HepG2 (cell line): ENCODE results near the gene MCM3. TPM values are rescaled to one million over a fixed set of nuclear protein-coding genes. Genes with fewer than 3 reads are reported as not detected.

Source experiments
- BCL6 ChIP-seq: IDR thresholded peaks from 2 replicates; pipeline ENCODE4 v1.6.1; 2016; ENCODE audit warnings: missing genetic modification reagents, missing compliant biosample characterization
- BORCS8-MEF2B ChIP-seq: sonication (generic); formaldehyde crosslinking; IDR thresholded peaks from 2 replicates; pipeline ENCODE4 v1.8.0; 2022; ENCODE audit warnings: mild to moderate bottlenecking, missing genetic modification reagents
- CEBPG ChIP-seq: IDR thresholded peaks from 2 replicates; pipeline ENCODE4 v1.6.1; 2016
- FOXC1 ChIP-seq: sonication (generic); formaldehyde crosslinking; IDR thresholded peaks from 2 replicates; pipeline ENCODE4 v1.8.0; 2022; ENCODE audit warnings: mild to moderate bottlenecking, missing genetic modification reagents, borderline replicate concordance
- FOXP1 ChIP-seq, 2 experiments: fragments of 450-650 bp in 1 of 2; IDR thresholded peaks; 2 replicates each; pipeline ENCODE4 v1.6.1; 2017 to 2018; ENCODE audit warnings: antibody characterized with exemption in 1 of 2
- MTF1 ChIP-seq: sonication (generic); formaldehyde crosslinking; IDR thresholded peaks from 2 replicates; pipeline ENCODE4 v1.5.0; 2020; ENCODE audit warnings: missing genetic modification reagents
- NBN ChIP-seq: fragments of 450-650 bp; conservative IDR thresholded peaks from 2 replicates; pipeline ENCODE4 v1.6.1; 2017
- NFE2L2 ChIP-seq: fragments of 150-350 bp; IDR thresholded peaks from 2 replicates; pipeline ENCODE4 v1.6.1; 2014; ENCODE audit warnings: low read length
- RAD21 ChIP-seq: fragments of 450-650 bp; formaldehyde crosslinking; IDR thresholded peaks from 2 replicates; pipeline ENCODE4 v1.5.0; 2020; ENCODE audit warnings: mild to moderate bottlenecking
- SALL1 ChIP-seq: sonication (generic); formaldehyde crosslinking; IDR thresholded peaks from 2 replicates; pipeline ENCODE4 v1.8.0; 2022; ENCODE audit warnings: mild to moderate bottlenecking, missing genetic modification reagents
- SMC3 ChIP-seq: IDR thresholded peaks from 2 replicates; pipeline ENCODE4 v1.6.1; 2011; ENCODE audit warnings: low read length, improper control_type of control experiment
- SP2 ChIP-seq: sonication (generic); formaldehyde crosslinking; IDR thresholded peaks from 2 replicates; pipeline ENCODE4 v1.5.1; 2020; ENCODE audit warnings: mild to moderate bottlenecking, missing genetic modification reagents
- STAG1 ChIP-seq: sonication (generic); formaldehyde crosslinking; IDR thresholded peaks from 2 replicates; pipeline ENCODE4 v1.4.0; 2020; ENCODE audit warnings: missing genetic modification reagents
- TBX2 ChIP-seq: sonication (generic); formaldehyde crosslinking; IDR thresholded peaks from 2 replicates; pipeline ENCODE4 v1.5.0; 2020; ENCODE audit warnings: missing genetic modification reagents, mild to moderate bottlenecking, borderline replicate concordance
- TEAD3 ChIP-seq: optimal IDR thresholded peaks from 2 replicates; pipeline ENCODE3; 2016; ENCODE audit warnings: borderline replicate concordance
- XRCC5 ChIP-seq: fragments of 200-400 bp; formaldehyde crosslinking; optimal IDR thresholded peaks from 2 replicates; pipeline ENCODE3; 2017; ENCODE audit warnings: mild to moderate bottlenecking, low read length
- ZBTB14 ChIP-seq: sonication (generic); formaldehyde crosslinking; IDR thresholded peaks from 2 replicates; pipeline ENCODE4 v1.4.0; 2020; ENCODE audit warnings: missing genetic modification reagents
- ZMYM4 ChIP-seq: sonication (generic); formaldehyde crosslinking; IDR thresholded peaks from 2 replicates; pipeline ENCODE4 v1.8.1; 2023; ENCODE audit warnings: mild to moderate bottlenecking, missing genetic modification reagents
- ZNF101 ChIP-seq: sonication (generic); formaldehyde crosslinking; IDR thresholded peaks from 2 replicates; pipeline ENCODE4 v1.4.0; 2020; ENCODE audit warnings: mild to moderate bottlenecking, low read depth, missing genetic modification reagents, borderline replicate concordance
- ZNF724P ChIP-seq: sonication (generic); formaldehyde crosslinking; IDR thresholded peaks from 2 replicates; pipeline ENCODE4 v1.8.0; 2022; ENCODE audit warnings: missing genetic modification reagents, borderline replicate concordance
- polyA plus RNA-seq, 8 experiments: library from polyadenylated mRNA; depleted of rRNA in 3 of 8; stranded (reverse) in 7 of 8; unstranded in 1 of 8; fragments of >200 nt; fragmentation: Illumina TruSeq in 4 of 8; extraction: Trizol in 4 of 8; gene quantifications; 2 replicates each; pipeline versions ENCODE4 v1.2.1 to v1.2.3, GENCODE V29; 2011 to 2016; ENCODE audit warnings: low read depth in 4 of 8, missing spikeins in 1 of 8, mixed read lengths in 1 of 8; ENCODE audit not compliant: insufficient read depth in 1 of 8
- total RNA-seq, 5 experiments: library from RNA; depleted of rRNA; stranded (reverse); fragments of >200 nt; fragmentation: Illumina TruSeq; extraction: Trizol; gene quantifications; 2 replicates each; pipeline ENCODE4 v1.2.3, GENCODE V29; 2016; ENCODE audit warnings: low read depth in 1 of 5

MCM3 gene
- total and polyA plus RNA-seq, 2 of the 13 experiments (the other 11 are each of a cell fraction or from before 2014, with no cell fraction given), result 164 to 288 TPM

GRCh38 chr6:52233975-52234823 is 50.3 kb downstream of the MCM3 start (continued):
- TF ChIP-seq ZBTB14 (no peak), CEBPG (CRISPR knock-in tag) (peak; percentile 40), FOXC1 (CRISPR knock-in tag) (peak; percentile 47; the same call in 1 of the 2 replicates), BCL6 (peak; percentile 38; the same call in 1 of the 2 replicates), MTF1 (CRISPR knock-in tag) (no peak), ZNF724P (CRISPR knock-in tag) (no peak), NBN (no peak), TBX2 (CRISPR knock-in tag) (peak; percentile 46; the same call in 1 of the 2 replicates), RAD21 (peak; percentile 70; the same call in 1 of the 2 replicates), NFE2L2 (no peak), SMC3 (peak; percentile 69; the same call in 1 of the 2 replicates), BORCS8-MEF2B (CRISPR knock-in tag) (no peak), XRCC5 (peak; percentile 50), ZNF101 (no peak), SP2 (CRISPR knock-in tag) (no peak), STAG1 (CRISPR knock-in tag) (peak; percentile 85), TEAD3 (peak; percentile 16), SALL1 (CRISPR knock-in tag) (peak; percentile 54), FOXP1 (IDR thresholded peaks at IDR 0.05) (no peak), FOXP1 (CRISPR knock-in tag; IDR thresholded peaks at IDR 0.05) (no peak), ZMYM4 (no peak)
